Prostate gland (tissue), 2 donors: ENCODE measurements around the gene ERG. TPM values are rescaled to one million over a fixed set of nuclear protein-coding genes. Genes with fewer than 3 reads are reported as not detected.

Experiments used
- DNase-seq: peaks from one replicate; pipeline ENCODE4 v3.0.0-alpha.2; 2019; ENCODE audit warnings: low spot score
- H3K27ac ChIP-seq, 2 donors: fragments of 200-600 bp; sonication (generic); 2 replicates each; pipeline ENCODE4 v1.5.1; 2017 to 2019
- H3K27me3 ChIP-seq: fragments of 200-600 bp; sonication (generic); replicated peaks from 2 replicates; pipeline ENCODE4 v1.5.1; 2019; ENCODE audit not compliant: insufficient read depth
- H3K36me3 ChIP-seq, 2 donors: fragments of 200-600 bp; sonication (generic); 1 replicate in 1 of 2; 2 replicates in 1 of 2; pipeline versions ENCODE4 v1.5.1 to v1.8.1; 2017 to 2019
- H3K4me1 ChIP-seq: fragments of 200-600 bp; sonication (generic); replicated peaks from 2 replicates; pipeline ENCODE4 v1.5.1; 2019
- H3K4me3 ChIP-seq, 2 donors: fragments of 200-600 bp; sonication (generic); 2 replicates each; pipeline ENCODE4 v1.5.1; 2017 to 2019
- H3K9me3 ChIP-seq: fragments of 200-600 bp; sonication (generic); 2 replicates; pipeline ENCODE4 v1.5.1; 2017
- CTCF ChIP-seq, 4 experiments: fragments of 200-600 bp in 2 of 4; fragments of 450-650 bp in 2 of 4; sonication (generic) in 2 of 4; IDR thresholded peaks; 1 replicate in 3 of 4; 2 replicates in 1 of 4; pipeline ENCODE4 v1.5.1; 2016 to 2019; ENCODE audit warnings: antibody characterized with exemption in 4 of 4, mild to moderate bottlenecking in 2 of 4, moderate library complexity in 2 of 4
- POLR2A ChIP-seq: fragments of 450-650 bp; IDR thresholded peaks from one replicate; pipeline ENCODE4 v1.6.1; 2016; ENCODE audit warnings: antibody characterized with exemption, mild to moderate bottlenecking
- POLR2AphosphoS5 ChIP-seq: sonication (generic); formaldehyde crosslinking; IDR thresholded peaks from one replicate; pipeline ENCODE4 v1.6.1; 2017; ENCODE audit warnings: antibody characterized with exemption
- WGBS: methylation state at CpG from one replicate; pipeline ENCODE4 v1.1.5; 2018; 5-methylcytosine and 5-hydroxymethylcytosine counted together
- intact Hi-C: fragments of 100-400 bp; cut with DNase I; formaldehyde crosslinking; loops from one replicate; pipeline ENCODE4 v1.14.2; 2022
- total RNA-seq, 2 donors: library from RNA; depleted of rRNA; stranded (reverse); fragments of >200 nt; gene quantifications; one replicate each; pipeline ENCODE4 v1.1.0, GENCODE V29; 2016

ERG gene
- total RNA-seq, 2 donors from 2014 or later: 2.6 to 11.2 TPM

GRCh38 chr21:38476385-38476784 lies 21.9 kb downstream of the ERG start:
- no peak for TF ChIP-seq CTCF (IDR thresholded peaks at IDR 0.05)
- Histone ChIP-seq H3K36me3 (no peaks in the 10 kb centered on the region), H3K9me3 (no peaks in the 10 kb centered on the region), H3K4me1 (no peaks in the 10 kb centered on the region), H3K4me3 (no peak overlapping the region), H3K27ac (no peak overlapping the region), H3K27me3 (no peaks in the 10 kb centered on the region)
- intact Hi-C loops: no loop called here
- no peak for DNase-seq
- 44% methylated on average over 12 of the region's 12 CpGs for WGBS

DNA sequence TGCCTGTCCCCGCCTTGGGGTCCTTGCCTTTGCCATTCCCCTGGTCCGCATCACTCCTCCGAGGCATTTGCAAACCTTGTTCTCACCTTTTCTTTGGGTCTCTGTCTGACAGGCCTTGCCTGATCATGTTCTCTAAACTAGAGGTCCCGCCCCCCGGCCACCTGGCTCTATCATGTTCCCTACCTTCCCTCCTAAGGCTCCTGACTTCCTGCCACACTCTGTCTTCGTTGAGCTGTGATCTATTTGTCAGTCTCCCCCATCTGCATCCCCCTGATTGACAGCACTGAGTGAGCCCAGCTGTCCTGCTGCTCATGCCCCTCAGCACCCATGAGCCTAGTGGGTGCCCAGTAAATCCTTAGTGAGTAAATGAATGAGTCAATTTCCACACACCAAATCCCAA lies 22.8 kb downstream of the ERG start:
- WGBS: 52% methylated on average over 6 of the region's 6 CpGs
- Histone ChIP-seq H3K27me3 (no peaks in the 10 kb centered on the region), H3K4me3 (no peak overlapping the region), H3K27ac (no peak overlapping the region), H3K36me3 (no peaks in the 10 kb centered on the region), H3K4me1 (no peaks in the 10 kb centered on the region), H3K9me3 (no peaks in the 10 kb centered on the region)
- TF ChIP-seq POLR2AphosphoS5 (no peak), POLR2A (no peak), CTCF (IDR thresholded peaks at IDR 0.05) (no peak)
- DNase-seq: no peak
- intact Hi-C loops: no loop called here

GRCh38 chr21:38474796-38475195 lies 23.5 kb downstream of the ERG start:
- Histone ChIP-seq H3K27ac (no peak overlapping the region), H3K4me1 (no peaks in the 10 kb centered on the region), H3K27me3 (no peaks in the 10 kb centered on the region), H3K36me3 (no peaks in the 10 kb centered on the region), H3K4me3 (no peak overlapping the region), H3K9me3 (no peaks in the 10 kb centered on the region)
- intact Hi-C loops: no loop called here
- DNase-seq: no peak
- TF ChIP-seq POLR2AphosphoS5 (no peak), POLR2A (no peak), CTCF (IDR thresholded peaks at IDR 0.05) (no peak)
- 95% methylated on average over 8 of the region's 8 CpGs for WGBS

GRCh38 chr21:38474124-38474523 lies 24.2 kb downstream of the ERG start:
- no peak overlapping the region for H3K4me3 ChIP-seq
- no peaks in the 10 kb centered on the region for H3K36me3 ChIP-seq
- no peaks in the 10 kb centered on the region for H3K4me1 ChIP-seq
- no peaks in the 10 kb centered on the region for H3K9me3 ChIP-seq
- H3K27ac ChIP-seq: no peak overlapping the region
- TF ChIP-seq POLR2A: no peak
- no peak for TF ChIP-seq POLR2AphosphoS5
- TF ChIP-seq CTCF (IDR thresholded peaks at IDR 0.05): no peak
- 66% methylated on average over 7 of the region's 7 CpGs for WGBS
- H3K27me3 ChIP-seq: no peaks in the 10 kb centered on the region
- DNase-seq: no peak
- intact Hi-C loops: no loop called here

GRCh38 chr21:38472412-38473108 lies 25.7 kb downstream of the ERG start:
- no peak for DNase-seq
- no peaks in the 10 kb centered on the region for H3K27me3 ChIP-seq
- no peak overlapping the region for H3K27ac ChIP-seq
- H3K9me3 ChIP-seq: no peaks in the 10 kb centered on the region
- H3K36me3 ChIP-seq: no peaks in the 10 kb centered on the region
- intact Hi-C loops: no loop called here
- WGBS: 70% methylated on average over 23 of the region's 23 CpGs
- H3K4me1 ChIP-seq: no peaks in the 10 kb centered on the region
- TF ChIP-seq CTCF (IDR thresholded peaks at IDR 0.05): no peak
- H3K4me3 ChIP-seq: no peak overlapping the region
